Activated T-cell treated with anti-CD3 and anti-CD28 coated beads for 48 hours (primary cell): ENCODE results near the gene LRRC74A.
A peak's percentile ranks its signal among the peaks of the same experiment; 100 is the strongest.

ENCODE experiments used
- DNase-seq: peaks from one replicate; pipeline ENCODE4 v3.0.0-alpha.2; 2020; ENCODE audit warnings: low read depth

Gene LRRC74A

GRCh38 chr14:76826122-76826521 lies at the start of gene LRRC74A:
LRRC74A (plus strand) TSS chr14:76826408; CDS start chr14:76826698, 290 bp downstream.
- no peak for DNase-seq

DNA sequence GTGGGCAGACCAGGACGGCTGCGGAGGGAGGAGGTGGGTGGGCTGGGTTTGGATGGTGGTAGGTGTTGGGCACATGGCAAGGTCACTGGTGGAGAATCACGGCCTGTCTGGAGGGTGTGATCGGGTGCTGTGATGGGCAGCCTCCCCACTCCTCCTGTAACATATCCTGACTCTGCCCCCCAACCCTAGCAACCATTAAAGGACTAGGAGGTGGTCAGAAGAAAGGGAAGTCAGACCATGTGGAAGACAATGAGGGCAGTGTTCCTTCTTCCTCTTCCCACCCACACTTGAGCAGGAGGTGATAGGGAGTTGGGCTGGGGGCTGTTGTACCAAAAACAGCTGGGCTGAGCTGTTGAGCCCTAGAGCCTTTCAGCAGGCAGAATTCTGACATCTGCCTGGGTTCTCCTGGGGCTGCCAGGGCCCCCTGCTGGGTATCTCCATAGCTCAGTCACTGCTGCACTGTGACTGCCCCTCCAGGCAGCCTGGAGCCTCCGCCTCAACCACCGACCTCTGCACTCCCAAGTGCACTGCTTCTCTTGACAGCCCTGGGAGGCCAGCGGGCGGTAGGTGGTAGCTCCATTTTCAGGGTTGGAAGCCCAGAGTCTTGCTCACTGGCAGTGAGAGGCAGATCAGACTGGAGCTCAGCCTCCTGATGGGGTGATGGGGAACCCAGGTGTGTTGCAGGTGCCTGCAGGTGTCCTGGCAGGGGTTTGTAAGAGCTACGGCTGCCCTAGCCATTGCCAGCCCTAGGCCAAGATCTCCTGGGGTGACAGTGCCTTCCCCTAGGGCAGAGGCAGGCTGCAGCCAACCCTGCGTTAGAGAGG lies 49.6 kb upstream of the LRRC74A start:
- no peak for DNase-seq

- DNase-seq = no peak
These were observed 48.5 kb upstream of the LRRC74A start for GRCh38 chr14:76777721-76778120.

DNA sequence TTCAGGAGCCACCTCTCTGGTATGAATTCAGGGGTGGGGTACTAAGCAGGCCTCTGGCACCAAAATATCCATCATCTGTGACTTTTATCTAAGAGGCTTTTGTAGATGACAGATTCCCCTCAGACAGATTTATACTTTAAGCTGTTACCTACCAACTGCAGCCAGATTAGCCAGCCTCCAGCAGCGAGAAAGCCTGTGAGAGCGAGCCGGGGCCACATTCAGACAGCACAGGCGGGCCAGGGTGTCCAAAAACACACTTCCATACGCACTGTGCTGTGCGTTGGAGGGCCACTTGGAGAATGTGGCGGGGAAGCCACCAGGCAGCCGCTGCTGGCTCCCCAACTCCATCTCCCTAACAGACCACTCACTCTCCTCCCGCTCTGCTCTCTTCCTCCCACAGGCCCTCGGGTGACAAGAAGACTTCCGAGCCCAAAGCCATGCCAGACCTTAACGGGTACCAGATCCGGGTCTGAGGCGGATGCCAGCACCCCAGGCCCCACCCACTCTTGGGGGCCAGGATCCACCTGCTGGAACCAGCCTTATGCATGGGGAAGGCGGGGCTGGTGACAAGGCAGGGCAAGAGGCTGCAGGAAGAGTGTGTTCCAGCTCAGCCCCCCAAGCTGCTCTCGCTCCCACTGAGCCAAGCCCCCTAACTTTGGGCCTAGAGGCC lies 47.5 kb upstream of the LRRC74A start:
- no peak for DNase-seq

- no peak for DNase-seq
These were observed 46.8 kb upstream of the LRRC74A start for GRCh38 chr14:76779221-76780057.

GRCh38 chr14:76780058-76780345 lies 46.2 kb upstream of the LRRC74A start:
- no peak for DNase-seq

DNA sequence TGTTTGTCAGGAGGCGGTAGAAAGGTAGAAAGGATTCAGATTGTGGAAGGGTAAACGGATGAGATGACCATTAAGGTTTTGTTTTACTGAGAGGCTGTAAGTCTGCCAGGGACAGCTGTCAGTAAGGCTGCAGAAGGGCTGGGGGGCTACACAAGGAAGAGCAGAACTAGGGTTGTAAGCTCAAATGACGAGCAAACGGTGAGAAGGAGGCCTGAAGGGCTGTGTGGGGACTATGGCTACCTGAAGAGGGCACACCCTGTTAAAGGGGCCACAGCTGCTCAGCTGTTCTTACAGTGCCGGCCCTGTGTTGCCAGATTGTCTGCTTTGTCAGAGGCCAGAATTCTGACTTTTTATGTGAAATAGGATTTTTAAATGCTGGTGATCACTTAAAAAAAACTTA lies 45.8 kb upstream of the LRRC74A start:
- no peak for DNase-seq

- no peak for DNase-seq
These were observed 45.1 kb upstream of the LRRC74A start for GRCh38 chr14:76780875-76781647.

DNA sequence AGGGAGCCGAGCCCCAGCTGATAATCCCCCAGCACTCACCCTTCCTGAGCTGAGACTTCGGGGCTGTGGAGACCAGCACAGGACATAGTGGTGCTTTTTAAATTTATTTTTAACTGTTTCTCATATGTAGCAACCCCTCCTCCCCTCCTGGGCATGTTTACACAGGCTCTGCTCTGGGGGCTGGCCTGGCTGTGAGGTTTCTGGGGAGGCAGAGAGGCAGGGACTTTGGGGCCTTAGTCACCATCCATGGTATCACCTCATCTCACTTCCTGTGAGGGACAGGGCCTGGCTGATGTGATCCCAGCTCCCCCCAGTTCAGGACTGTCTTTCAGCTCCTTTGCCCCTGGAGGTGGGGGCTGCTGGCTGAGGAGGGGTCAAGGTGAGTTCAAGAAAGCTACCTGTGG lies 44.6 kb upstream of the LRRC74A start:
- DNase-seq = no peak

- no peak for DNase-seq
These were observed 43.9 kb upstream of the LRRC74A start for GRCh38 chr14:76782115-76782884.

- DNase-seq = no peak
These were observed 43.2 kb upstream of the LRRC74A start for GRCh38 chr14:76782885-76783566.

DNA sequence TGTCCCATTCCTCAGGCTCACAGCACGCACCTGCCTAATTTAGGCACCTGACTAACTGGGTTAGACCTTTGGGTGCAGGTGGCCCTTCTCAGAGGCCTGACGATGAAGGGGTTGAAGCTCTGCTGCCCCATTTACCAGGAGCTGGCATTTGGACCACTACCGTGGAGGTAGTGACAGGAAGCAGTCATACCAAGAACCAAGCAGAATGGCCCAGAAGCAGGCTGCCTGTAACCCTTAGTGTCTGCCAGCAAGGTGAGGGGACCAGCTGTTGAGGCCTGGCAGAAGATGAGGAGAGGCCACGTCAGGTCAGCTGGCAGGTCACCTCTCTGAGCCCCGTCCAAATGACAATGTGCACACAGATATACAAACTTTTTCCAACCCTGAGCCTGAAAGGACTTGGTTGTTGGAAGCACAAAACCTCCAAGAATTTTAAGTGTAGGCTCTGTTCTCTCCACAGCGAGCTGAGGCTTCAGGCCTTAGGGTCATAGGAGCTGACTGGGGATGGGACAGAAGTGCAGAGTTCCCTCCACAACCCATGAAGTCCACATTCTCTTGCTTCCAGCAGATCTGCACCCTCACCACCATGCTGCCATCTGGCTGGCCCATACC lies 41.8 kb upstream of the LRRC74A start:
- no peak for DNase-seq

GRCh38 chr14:76784881-76785280 lies 41.3 kb upstream of the LRRC74A start:
- DNase-seq = peak; percentile 53

GRCh38 chr14:76786601-76787000 lies 39.6 kb upstream of the LRRC74A start:
- DNase-seq = no peak

- no peak for DNase-seq
These were observed 33.8 kb upstream of the LRRC74A start for GRCh38 chr14:76792422-76792821.

DNA sequence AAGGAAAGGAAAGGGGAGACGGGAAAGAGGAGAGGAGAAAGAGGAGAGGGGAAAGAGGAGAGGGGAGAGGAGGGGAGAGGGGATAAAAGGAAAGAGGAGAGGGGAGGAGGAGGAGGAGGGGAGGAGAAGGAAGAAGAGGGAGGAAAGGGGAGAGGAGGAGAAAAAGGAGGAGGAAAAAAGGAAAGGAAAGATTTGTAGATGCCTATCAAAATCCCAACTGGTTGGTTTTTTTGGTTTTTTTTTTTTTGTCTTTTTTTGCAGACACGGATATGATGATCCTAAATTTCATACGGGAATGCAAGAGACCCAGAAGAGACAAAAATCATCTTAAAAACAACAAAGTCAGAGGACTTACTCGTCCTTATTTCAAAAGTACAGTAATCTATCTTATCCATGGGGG lies 32.9 kb upstream of the LRRC74A start:
- no peak for DNase-seq

GRCh38 chr14:76793956-76794355 lies 32.3 kb upstream of the LRRC74A start:
- no peak for DNase-seq

GRCh38 chr14:76806446-76806845 lies 19.8 kb upstream of the LRRC74A start:
- no peak for DNase-seq

GRCh38 chr14:76808011-76808410 lies 18.2 kb upstream of the LRRC74A start:
- no peak for DNase-seq

GRCh38 chr14:76808990-76809389 lies 17.2 kb upstream of the LRRC74A start:
- DNase-seq = no peak
